PC-9 (cell line): Measurements from ENCODE around the gene NYAP1. TPM values are rescaled to one million over a fixed set of nuclear protein-coding genes. Genes with fewer than 3 reads are reported as not detected.

ENCODE experiments used
- BruUV-seq: library from RNA; stranded (reverse); fragments of 400-500 nt; replicated peaks from 2 replicates; lab custom pipeline; 2021; lab: Mats Ljungman, UMichigan
- CTCF ChIA-PET: fragments of 300-600 bp; sonication (Branson Sonifier 250); formaldehyde crosslinking; loops from one replicate; lab custom pipeline; 2022; ENCODE audit warnings: antibody characterized with exemption; lab: Charles Lee
- POLR2A ChIA-PET: fragments of 300-600 bp; sonication (Branson Sonifier 250); formaldehyde crosslinking; loops from one replicate; lab custom pipeline; 2022; ENCODE audit warnings: antibody characterized with exemption; ENCODE audit not compliant: unreplicated experiment; lab: Charles Lee
- DNase-seq, 2 experiments: peaks; one replicate each; pipeline versions ENCODE4 v3.0.0 to v3.0.0-alpha.2; 2015 to 2022; ENCODE audit warnings: mixed read lengths in 1 of 2
- H2AFZ ChIP-seq: fragments of 200-600 bp; sonication (generic); 2 replicates; pipeline ENCODE4 v1.8.1; 2017; ENCODE audit warnings: antibody characterized with exemption
- H3F3A ChIP-seq: fragments of 200-600 bp; sonication (generic); 2 replicates; pipeline ENCODE4 v1.8.1; 2017; ENCODE audit warnings: antibody characterized with exemption, mild to moderate bottlenecking, low read depth; ENCODE audit not compliant: insufficient read depth
- H3K27ac ChIP-seq: fragments of 200-600 bp; sonication (generic); 2 replicates; pipeline ENCODE4 v1.6.1; 2016; ENCODE audit warnings: mixed run types
- H3K27me3 ChIP-seq: fragments of 200-600 bp; sonication (generic); 2 replicates; pipeline ENCODE4 v1.6.1; 2016; ENCODE audit warnings: low read depth, mixed run types; ENCODE audit not compliant: insufficient read depth
- H3K36me3 ChIP-seq: fragments of 200-600 bp; sonication (generic); 2 replicates; pipeline ENCODE4 v1.6.1; 2016; ENCODE audit warnings: low read depth, mixed run types
- H3K4me1 ChIP-seq: fragments of 200-600 bp; sonication (generic); replicated peaks from 2 replicates; pipeline ENCODE4 v1.6.1; 2016; ENCODE audit warnings: mixed run types; ENCODE audit not compliant: insufficient read depth
- H3K4me2 ChIP-seq: fragments of 200-600 bp; sonication (generic); 2 replicates; pipeline ENCODE4 v1.6.1; 2017; ENCODE audit warnings: mixed run types
- H3K4me3 ChIP-seq: fragments of 200-600 bp; sonication (generic); 2 replicates; pipeline ENCODE4 v1.6.1; 2016; ENCODE audit warnings: mixed run types
- H3K79me2 ChIP-seq: fragments of 200-600 bp; sonication (generic); 2 replicates; pipeline ENCODE4 v1.6.1; 2017; ENCODE audit warnings: low read depth, mixed run types
- H3K9me2 ChIP-seq: fragments of 200-600 bp; sonication (generic); 2 replicates; pipeline ENCODE4 v1.8.1; 2017; ENCODE audit warnings: mild to moderate bottlenecking; ENCODE audit not compliant: insufficient read depth
- H3K9me3 ChIP-seq: fragments of 200-600 bp; sonication (generic); 2 replicates; pipeline ENCODE4 v1.8.1; 2016; ENCODE audit warnings: low read depth; ENCODE audit not compliant: insufficient read depth
- H4K20me1 ChIP-seq: fragments of 200-600 bp; sonication (generic); 2 replicates; pipeline ENCODE4 v1.8.1; 2017; ENCODE audit not compliant: insufficient read depth
- EZH2 ChIP-seq: fragments of 200-600 bp; sonication (generic); IDR thresholded peaks from 2 replicates; pipeline ENCODE4 v1.8.0; 2017; ENCODE audit warnings: antibody characterized with exemption, low read depth
- intact Hi-C: fragments of 100-400 bp; cut with micrococcal nuclease; formaldehyde crosslinking; loops from one replicate; pipeline ENCODE4 v1.10.0; 2022; ENCODE audit not compliant: unreplicated experiment
- total RNA-seq: library from RNA; stranded (reverse); gene quantifications from 2 replicates; pipeline ENCODE4 v1.2.3, GENCODE V29; 2021

NYAP1 gene
- total RNA-seq, 1 experiment from 2014 or later, result 1.3 TPM

- POLR2A ChIA-PET, result no interaction called here
- Histone ChIP-seq H3K27ac (peak overlapping the region; percentile 98), H4K20me1 (no peaks in the 10 kb centered on the region), H3K36me3 (no peaks in the 10 kb centered on the region; the same call in 1 of the 2 replicates), H3K4me2 (peak overlapping the region; percentile 76), H3F3A (peaks cover 79% of the 10 kb centered on the region), H3K79me2 (peaks cover 70% of the 10 kb centered on the region), H3K4me1 (peaks cover 90% of the 10 kb centered on the region), H3K4me3 (no peak overlapping the region), H3K9me2 (no peaks in the 10 kb centered on the region), H3K27me3 (no peaks in the 10 kb centered on the region), H2AFZ (no peak overlapping the region), H3K9me3 (no peaks in the 10 kb centered on the region)
- intact Hi-C loops, result loop anchor here (2.0 kb wide), 1 partner anchor 282 kb away; the partner anchor contains the start of gene EPHB4
- no TSS peak for BruUV-seq
- CTCF ChIA-PET, result interaction anchor here (0.6 to 1.0 kb wide), 5 partner anchors 11 to 163 kb away, joined by 3 to 8 read pairs (median 6); partner anchors contain the start of gene POP7
- no peak for DNase-seq
- TF ChIP-seq EZH2, result no peak
Observed at GRCh38 chr7:100544386-100544785, 60.7 kb downstream of the NYAP1 start.

Other genes with a start within 250 kb of the NYAP1 start
- not detected in 2 replicates for gene SPDYE3, start 176.2 kb upstream of the NYAP1 start, total RNA-seq
- gene PILRB, start 125.8 kb upstream of the NYAP1 start, total RNA-seq, result 119 and 121 TPM in 2 replicates
- 1.5 and 2.8 TPM in 2 replicates for gene PILRA, start 110.4 kb upstream of the NYAP1 start, total RNA-seq
- gene ZCWPW1, start 55.2 kb upstream of the NYAP1 start, total RNA-seq, result 7.4 TPM in 2 replicates
- gene MEPCE, start 54.1 kb upstream of the NYAP1 start, total RNA-seq, result 62.6 and 70.3 TPM in 2 replicates
- 49.1 and 67.6 TPM in 2 replicates for gene PPP1R35, start 47.4 kb upstream of the NYAP1 start, total RNA-seq
- gene SPACDR, start 19.7 kb upstream of the NYAP1 start, total RNA-seq, result 1.4 and 4.2 TPM in 2 replicates
- gene TSC22D4, start 4.7 kb upstream of the NYAP1 start, total RNA-seq, result 68.8 and 79.8 TPM in 2 replicates
- gene AGFG2, start 55.3 kb downstream of the NYAP1 start, total RNA-seq, result 30.4 and 35.2 TPM in 2 replicates
- 11.0 and 15.3 TPM in 2 replicates for gene SAP25, start 90.0 kb downstream of the NYAP1 start, total RNA-seq
- gene LRCH4, start 102.2 kb downstream of the NYAP1 start, total RNA-seq, result 86.6 and 89.6 TPM in 2 replicates
- 2.7 and 4.6 TPM in 2 replicates for gene FBXO24, start 102.4 kb downstream of the NYAP1 start, total RNA-seq
- gene PCOLCE, start 118.4 kb downstream of the NYAP1 start, total RNA-seq, result 25.1 and 35.2 TPM in 2 replicates
- gene MOSPD3, start 128.6 kb downstream of the NYAP1 start, total RNA-seq, result 38.1 and 38.8 TPM in 2 replicates
- 4.8 and 6.2 TPM in 2 replicates for gene TFR2, start 157.6 kb downstream of the NYAP1 start, total RNA-seq
- not detected in 2 replicates for gene ACTL6B, start 172.5 kb downstream of the NYAP1 start, total RNA-seq
- 299 and 326 TPM in 2 replicates for gene GNB2, start 189.8 kb downstream of the NYAP1 start, total RNA-seq
- gene GIGYF1, start 210.3 kb downstream of the NYAP1 start, total RNA-seq, result 55.1 and 64.2 TPM in 2 replicates
- gene POP7, start 222.2 kb downstream of the NYAP1 start, total RNA-seq, result 59.4 and 62.7 TPM in 2 replicates
- 0.30 and 0.44 TPM in 2 replicates for gene EPO, start 236.5 kb downstream of the NYAP1 start, total RNA-seq
- not detected in 2 replicates for gene ZAN, start 249.7 kb downstream of the NYAP1 start, total RNA-seq